Measurements from ENCODE around the gene LPAR6.

DNA sequence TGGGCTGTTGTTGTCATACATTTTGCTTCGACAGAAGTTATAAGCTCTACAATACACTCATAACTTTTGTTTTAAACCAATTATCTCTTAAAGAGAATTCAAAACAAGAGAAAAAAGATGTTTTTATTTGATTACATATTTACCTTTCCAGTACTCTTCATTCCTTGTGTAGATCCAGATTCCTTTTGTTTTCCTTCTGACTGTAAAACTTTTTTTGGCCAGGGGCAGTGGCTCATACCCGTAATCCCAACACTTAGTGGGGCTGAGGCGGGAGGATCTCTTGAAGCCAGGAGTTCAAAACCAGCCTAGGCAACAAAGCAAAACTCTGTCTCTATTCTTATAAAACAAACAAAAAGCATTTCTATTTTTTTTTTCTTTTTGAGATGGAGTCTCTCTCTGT is 21.7 kb downstream of the LPAR6 start:
- TF ChIP-seq, protein P1, sequence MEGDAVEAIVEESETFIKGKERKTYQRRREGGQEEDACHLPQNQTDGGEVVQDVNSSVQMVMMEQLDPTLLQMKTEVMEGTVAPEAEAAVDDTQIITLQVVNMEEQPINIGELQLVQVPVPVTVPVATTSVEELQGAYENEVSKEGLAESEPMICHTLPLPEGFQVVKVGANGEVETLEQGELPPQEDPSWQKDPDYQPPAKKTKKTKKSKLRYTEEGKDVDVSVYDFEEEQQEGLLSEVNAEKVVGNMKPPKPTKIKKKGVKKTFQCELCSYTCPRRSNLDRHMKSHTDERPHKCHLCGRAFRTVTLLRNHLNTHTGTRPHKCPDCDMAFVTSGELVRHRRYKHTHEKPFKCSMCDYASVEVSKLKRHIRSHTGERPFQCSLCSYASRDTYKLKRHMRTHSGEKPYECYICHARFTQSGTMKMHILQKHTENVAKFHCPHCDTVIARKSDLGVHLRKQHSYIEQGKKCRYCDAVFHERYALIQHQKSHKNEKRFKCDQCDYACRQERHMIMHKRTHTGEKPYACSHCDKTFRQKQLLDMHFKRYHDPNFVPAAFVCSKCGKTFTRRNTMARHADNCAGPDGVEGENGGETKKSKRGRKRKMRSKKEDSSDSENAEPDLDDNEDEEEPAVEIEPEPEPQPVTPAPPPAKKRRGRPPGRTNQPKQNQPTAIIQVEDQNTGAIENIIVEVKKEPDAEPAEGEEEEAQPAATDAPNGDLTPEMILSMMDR (conservative IDR thresholded peaks at IDR 0.05; ENCODE audit: low read depth, low read length), result no peak
- no peak for TF ChIP-seq EZH2phosphoT487 (IDR thresholded peaks at IDR 0.05; ENCODE audit: borderline replicate concordance, low read length)
- no peak for TF ChIP-seq EZH2 (IDR thresholded peaks at IDR 0.05; ENCODE audit: low read length, unreplicated experiment)

All from PC-3 (cell line).